NCI-H82 (cell line): Measurements from ENCODE around the gene CHRNB1.
"Not testable (repeated sequence)": the region's sequence is repeated elsewhere in the genome, so short reads cannot be mapped to it uniquely, and the experiment has no call there.

Experiments used
- DNase-seq: peaks from one replicate; lab custom pipeline; 2025; lab: John Stamatoyannopoulos, UW

The CHRNB1 gene

DNA sequence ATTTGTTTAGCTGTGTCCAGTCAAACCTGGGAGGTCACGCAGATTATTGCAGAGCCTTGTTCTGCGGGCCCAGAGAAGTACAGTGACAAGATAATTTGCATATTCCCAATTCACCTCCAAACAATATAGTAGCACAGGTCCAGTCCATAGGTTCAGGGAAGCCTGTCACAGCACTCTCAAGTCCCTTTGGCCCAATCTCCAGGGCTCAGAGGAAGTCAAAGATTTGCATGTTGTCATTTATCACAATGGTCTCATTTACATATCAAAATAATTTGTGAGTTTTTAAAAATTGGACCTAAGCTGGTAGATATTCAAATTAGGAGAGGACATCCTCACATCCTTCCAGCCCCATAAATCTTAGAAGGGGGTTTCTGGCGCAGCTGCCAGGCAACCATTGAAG, 22.6 kb downstream of the CHRNB1 start:
- no peak for DNase-seq

DNA sequence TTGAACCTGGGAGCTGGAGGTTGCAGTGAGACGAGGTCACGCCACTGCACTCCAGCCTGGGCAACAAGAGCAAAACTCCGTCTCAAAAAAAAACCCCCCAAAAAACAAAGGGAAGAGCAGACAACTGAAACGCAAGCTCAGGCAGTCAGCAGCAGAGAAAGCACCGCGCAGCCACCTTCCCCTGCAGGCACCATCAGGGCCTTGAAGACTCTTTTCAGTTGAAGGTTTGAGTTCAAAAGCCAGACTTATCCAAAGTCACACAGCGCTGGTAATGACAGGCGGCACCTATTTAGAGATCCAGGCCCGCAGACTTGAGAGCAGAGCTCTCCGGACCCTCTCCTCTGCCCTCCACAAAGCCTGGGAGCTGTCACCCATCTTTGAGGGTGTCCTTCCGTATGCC, 23.4 kb downstream of the CHRNB1 start:
- no peak for DNase-seq

- no peak for DNase-seq
Measured at GRCh38 chr17:7468804-7469389, 24.0 kb downstream of the CHRNB1 start.

DNA sequence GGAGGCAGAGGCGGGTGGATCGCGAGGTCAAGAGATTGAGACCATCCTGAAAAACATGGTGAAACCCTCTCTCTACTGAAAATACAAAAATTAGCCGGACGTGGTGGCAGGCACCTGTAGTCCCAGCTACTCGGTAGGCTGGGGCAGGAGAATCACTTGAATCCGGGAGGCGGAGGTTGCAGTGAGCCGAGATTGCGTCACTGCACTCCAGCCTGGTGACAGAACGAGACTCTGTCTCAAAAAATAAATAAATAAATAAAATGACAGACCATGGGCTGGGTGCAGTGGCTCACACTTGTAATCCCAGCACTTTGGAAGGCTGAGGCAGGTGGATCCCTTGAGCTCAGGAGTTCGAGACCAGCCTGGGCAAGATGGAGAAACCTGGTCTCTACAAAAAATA, 25.0 kb downstream of the CHRNB1 start:
- not testable (repeated sequence) for DNase-seq

- DNase-seq = not testable (repeated sequence)
Measured at GRCh38 chr17:7470457-7470973, 25.7 kb downstream of the CHRNB1 start.

DNA sequence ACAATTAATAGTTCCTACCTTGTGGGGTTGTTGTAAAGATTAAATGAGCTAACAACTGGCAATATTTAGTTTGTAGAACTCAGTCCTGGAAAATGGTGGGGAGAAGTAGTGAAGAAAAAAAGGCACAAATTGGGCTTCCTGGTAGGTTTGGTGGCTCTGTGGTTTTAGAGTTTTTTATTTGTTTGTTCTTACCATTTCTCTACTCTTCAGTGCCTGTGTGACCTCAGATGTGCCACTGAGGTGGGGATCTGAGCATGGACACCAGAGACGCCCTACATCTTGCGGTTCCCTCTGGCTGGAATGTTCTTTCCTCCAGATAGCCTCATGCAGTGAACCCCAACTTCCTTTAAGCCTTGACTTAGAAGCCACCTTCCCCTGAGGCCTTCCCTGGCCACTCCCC, 26.9 kb downstream of the CHRNB1 start:
- no peak for DNase-seq

- DNase-seq = not testable (repeated sequence)
Measured at GRCh38 chr17:7474767-7475166, 29.9 kb downstream of the CHRNB1 start.

- DNase-seq = no peak
Measured at GRCh38 chr17:7475764-7476422, 31.0 kb downstream of the CHRNB1 start.

GRCh38 chr17:7476494-7476893, 31.6 kb downstream of the CHRNB1 start:
- DNase-seq = no peak

DNA sequence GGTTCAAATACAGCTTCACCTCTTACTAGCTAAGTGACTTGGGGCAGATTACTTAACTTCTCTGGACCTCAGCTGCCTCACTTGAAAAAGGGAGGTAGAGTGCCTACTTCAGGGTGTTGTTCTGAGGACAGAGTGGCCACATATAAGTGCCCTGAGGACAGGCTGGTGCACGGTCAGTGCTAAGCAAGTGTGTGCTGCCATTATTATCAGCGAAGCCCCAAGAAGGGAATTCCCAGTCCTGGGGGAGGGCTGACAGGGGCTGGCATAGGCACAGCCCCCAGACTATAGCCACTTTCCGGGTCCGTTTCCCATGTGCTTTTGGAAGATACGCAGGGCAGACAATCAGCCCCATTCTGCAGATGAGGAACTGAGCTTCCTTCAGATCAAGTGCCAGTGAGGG, 32.1 kb downstream of the CHRNB1 start:
- no peak for DNase-seq

GRCh38 chr17:7477392-7478275, 32.8 kb downstream of the CHRNB1 start:
- DNase-seq = peak; percentile 87

DNA sequence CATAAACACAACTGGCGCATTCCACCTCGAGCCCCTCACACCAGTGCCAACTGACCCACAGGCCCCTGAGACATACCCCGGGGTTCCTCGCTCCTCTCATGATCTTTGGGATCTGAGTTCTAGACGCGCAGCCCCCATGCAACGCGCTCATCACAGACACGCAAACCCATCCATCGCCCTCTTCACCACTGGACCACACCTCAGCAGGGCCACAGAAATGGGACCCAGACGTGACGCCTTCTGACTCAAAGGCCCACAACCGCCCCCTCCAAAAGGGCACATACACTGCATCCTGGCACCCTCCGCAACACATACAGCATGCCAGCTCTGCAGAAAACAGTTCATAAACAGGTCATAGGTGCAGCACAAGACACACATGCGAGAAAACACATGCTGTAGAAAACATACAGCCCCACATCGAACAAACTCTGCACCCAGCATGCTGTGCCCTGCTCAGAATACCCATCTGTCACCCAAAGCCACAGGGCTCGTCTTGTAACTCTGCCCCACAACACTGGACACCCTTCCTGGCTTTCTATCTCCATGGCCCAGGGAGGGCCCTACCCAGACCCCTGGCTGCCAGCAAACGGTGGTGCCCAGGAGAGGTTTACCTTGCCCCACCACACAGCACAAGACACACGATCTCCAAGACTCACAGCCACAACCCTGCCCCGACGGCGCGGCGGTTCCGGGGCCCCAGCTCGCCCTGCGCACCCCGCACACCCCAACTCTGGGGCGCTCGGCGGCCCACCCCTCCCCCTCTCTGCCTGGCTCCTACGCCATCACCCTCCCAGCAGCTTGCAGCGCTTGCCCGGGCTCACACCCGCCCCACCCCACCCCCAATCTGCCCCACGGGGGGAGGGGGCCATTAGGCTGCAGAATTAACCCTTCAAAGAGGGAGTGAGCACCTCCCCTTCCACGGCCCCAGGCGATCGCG, 33.7 kb downstream of the CHRNB1 start:
- DNase-seq = peak; percentile 72

DNA sequence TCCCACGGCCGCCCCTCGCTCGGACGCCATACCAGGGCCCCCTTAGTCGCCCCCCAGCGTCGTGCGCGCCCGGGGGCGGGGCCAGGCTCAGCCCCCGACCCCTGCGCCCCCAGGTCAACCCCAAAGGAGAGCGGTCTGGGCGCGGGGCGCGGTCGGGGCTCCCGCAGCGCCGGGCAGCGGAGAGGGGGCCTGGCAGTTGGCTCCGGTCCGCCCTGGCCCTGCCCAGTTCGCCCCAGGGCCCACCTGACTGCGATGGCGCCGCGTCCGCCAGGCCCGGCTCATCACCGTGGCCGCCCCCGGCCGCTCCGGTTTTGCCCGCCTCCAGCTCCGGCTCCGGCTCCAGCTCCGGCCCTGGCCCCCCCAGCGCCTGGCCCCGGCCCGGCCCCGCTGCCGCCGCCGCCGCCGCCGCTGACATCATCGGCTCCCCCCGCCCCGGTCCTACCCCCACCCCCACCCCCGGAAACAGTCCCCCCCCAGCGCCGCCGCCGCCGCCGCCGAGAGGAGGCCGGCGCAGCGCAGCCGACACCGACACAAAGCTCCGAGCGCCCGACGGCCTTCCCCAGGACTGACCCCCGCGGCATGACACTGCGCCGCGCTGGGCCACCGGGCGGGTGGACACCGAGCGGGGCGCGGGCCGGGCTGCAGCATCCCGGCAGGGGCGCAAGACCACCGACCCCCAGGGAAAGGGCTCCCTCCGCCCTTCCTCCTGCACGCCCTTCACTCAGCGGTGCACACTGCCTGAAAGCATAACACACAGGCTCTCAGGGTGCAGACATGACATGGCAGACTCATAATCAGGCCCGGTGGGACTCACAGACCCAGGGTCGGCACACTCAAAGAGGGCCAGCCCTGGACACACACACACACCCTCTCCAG, 34.6 kb downstream of the CHRNB1 start, which contains the start of gene ZBTB4:
TSS of gene ZBTB4 (minus strand) at position 419 of the 876 bp plus-strand sequence. CDS start 12,830 bp downstream, outside the sequence.
- DNase-seq = peak; percentile 74

- no peak for DNase-seq
Measured at GRCh38 chr17:7480089-7480384, 35.2 kb downstream of the CHRNB1 start.

GRCh38 chr17:7481275-7481674, 36.4 kb downstream of the CHRNB1 start, which contains the start of gene SLC35G6:
TSS of gene SLC35G6 (plus strand) at chr17:7481446. CDS start at chr17:7481517, 71 bp downstream.
- DNase-seq = not testable (repeated sequence)

DNA sequence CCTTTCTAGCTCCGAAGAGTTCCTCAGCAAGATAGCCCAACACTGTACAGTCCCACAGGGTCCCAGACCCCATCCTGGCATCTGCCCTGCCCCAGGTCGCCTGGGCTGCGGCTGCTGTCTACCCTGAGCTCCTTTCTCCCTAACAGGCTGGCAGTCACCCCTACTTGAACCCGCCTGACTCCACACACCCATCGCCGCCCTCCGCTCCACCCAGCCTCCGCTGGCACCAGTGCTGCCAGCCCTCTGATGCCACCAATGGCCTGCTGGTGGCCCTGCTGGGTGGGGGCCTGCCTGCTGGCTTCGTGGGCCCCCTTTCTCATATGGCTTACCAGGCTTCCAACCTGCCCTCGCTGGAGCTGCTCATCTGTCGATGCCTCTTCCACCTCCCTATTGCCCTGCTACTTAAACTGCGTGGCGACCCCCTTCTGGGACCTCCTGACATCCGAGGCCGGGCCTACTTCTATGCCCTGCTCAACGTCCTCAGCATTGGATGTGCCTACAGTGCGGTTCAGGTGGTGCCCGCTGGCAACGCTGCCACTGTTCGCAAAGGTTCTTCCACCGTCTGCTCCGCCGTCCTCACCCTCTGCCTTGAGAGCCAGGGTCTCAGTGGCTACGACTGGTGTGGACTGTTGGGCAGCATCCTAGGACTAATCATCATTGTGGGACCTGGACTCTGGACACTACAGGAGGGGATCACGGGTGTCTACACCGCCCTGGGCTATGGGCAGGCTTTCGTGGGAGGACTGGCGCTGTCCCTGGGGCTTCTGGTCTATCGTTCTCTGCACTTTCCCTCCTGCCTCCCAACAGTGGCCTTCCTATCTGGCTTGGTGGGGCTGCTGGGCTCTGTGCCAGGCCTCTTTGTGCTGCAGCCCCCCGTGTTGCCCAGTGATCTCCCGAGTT, 37.2 kb downstream of the CHRNB1 start:
- not testable (repeated sequence) for DNase-seq

DNA sequence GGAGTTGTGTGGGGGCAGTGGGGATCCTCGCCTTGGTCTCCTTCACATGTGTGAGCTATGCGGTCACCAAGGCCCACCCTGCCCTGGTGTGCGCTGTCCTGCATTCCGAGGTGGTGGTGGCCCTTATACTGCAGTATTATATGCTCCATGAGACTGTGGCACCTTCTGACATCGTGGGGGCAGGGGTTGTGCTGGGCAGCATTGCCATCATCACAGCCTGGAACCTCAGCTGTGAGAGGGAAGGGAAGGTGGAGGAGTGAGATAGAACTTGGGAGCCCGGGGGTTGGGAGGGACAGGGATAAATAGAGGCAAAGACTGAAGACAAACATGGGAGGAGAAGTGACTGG, 37.9 kb downstream of the CHRNB1 start:
- not testable (repeated sequence) for DNase-seq

DNA sequence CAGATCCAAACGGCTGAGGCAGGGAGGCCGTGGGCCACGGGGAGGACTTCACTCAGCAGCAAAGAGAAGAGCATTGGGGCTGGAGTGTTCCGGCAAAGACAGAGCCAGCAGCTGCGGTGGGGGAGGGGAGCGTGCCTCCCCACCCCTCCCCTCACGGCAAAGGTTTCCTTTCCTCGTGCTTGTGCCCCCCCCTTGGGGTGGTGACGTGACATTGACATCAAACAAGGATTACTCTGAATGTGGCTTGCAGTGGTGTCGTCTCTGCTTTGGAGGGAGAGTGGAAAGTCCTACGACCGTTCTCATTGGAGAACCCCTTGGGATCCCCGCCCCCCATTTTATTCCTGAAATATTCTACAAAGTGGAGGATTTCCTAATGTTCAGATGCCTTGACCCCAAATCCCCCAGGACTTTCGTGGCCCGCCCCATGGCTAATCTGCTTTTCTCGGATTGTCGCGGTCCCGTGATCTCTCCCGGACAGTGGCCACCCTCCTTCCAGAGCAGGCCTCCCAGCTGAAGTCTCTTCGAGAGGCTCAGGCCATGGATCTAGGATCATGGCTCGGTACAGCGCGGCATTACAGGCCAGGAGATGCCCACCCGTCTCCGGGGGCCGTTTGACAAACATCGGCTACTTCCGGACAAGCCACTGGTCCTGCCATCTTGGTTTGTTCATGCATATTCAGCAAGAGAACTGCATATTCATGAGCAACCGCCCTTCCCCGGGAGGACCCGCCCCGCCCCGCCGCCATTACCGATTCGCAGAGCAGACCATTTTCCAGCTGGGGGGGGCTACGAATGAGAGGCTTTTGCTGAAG, 38.6 kb downstream of the CHRNB1 start:
- peak; percentile 98 for DNase-seq
